NCI-H69 (cell line): Measurements from ENCODE around the gene KANTR.

ENCODE experiments used
- DNase-seq: peaks from one replicate; lab custom pipeline; 2025; lab: John Stamatoyannopoulos, UW

Gene KANTR

GRCh38 chrX:53081925-53082772 lies 11.8 kb upstream of the KANTR start, which contains the start of gene TSPYL2:
TSPYL2 (plus strand) TSS chrX:53082367; CDS start chrX:53082499, 132 bp downstream.
- peak; percentile 97 for DNase-seq

- DNase-seq = peak; percentile 27
Observed at GRCh38 chrX:53082773-53083616, 10.9 kb upstream of the KANTR start.

GRCh38 chrX:53084043-53084570 lies 9.8 kb upstream of the KANTR start:
- no peak for DNase-seq

GRCh38 chrX:53084863-53085262 lies 9.1 kb upstream of the KANTR start:
- DNase-seq = no peak

GRCh38 chrX:53085661-53086229 lies 8.2 kb upstream of the KANTR start:
- no peak for DNase-seq

- no peak for DNase-seq
Observed at GRCh38 chrX:53086464-53086863, 7.5 kb upstream of the KANTR start.

GRCh38 chrX:53087388-53087831 lies 6.5 kb upstream of the KANTR start:
- DNase-seq = no peak

- DNase-seq = peak; percentile 93
Observed at GRCh38 chrX:53088136-53088974, 5.6 kb upstream of the KANTR start.

- DNase-seq = peak; percentile 79
Observed at GRCh38 chrX:53089224-53089842, 4.6 kb upstream of the KANTR start.

GRCh38 chrX:53089925-53090324 lies 4.0 kb upstream of the KANTR start:
- DNase-seq = peak; percentile 25

GRCh38 chrX:53091354-53091753 lies 2.6 kb upstream of the KANTR start:
- DNase-seq = no peak

- peak; percentile 92 for DNase-seq
Observed at GRCh38 chrX:53093177-53093655, 726 bp upstream of the KANTR start.

GRCh38 chrX:53094582-53094905 lies 602 bp downstream of the KANTR start:
- no peak for DNase-seq

- DNase-seq = no peak
Observed at GRCh38 chrX:53095796-53096195, 1.9 kb downstream of the KANTR start.

GRCh38 chrX:53114864-53115549 lies 21.1 kb downstream of the KANTR start:
- no peak for DNase-seq

- DNase-seq = no peak
Observed at GRCh38 chrX:53115550-53115874, 21.6 kb downstream of the KANTR start.

GRCh38 chrX:53116101-53116500 lies 22.2 kb downstream of the KANTR start:
- DNase-seq = no peak

- no peak for DNase-seq
Observed at GRCh38 chrX:53122013-53122412, 28.1 kb downstream of the KANTR start.

- DNase-seq = no peak
Observed at GRCh38 chrX:53125506-53125905, 31.6 kb downstream of the KANTR start.

GRCh38 chrX:53126377-53126776 lies 32.4 kb downstream of the KANTR start:
- DNase-seq = no peak
